Hepatic stellate cell (primary cell): Measurements from ENCODE around the gene HLA-DQA2.
A peak's percentile ranks its signal among the peaks of the same experiment; 100 is the strongest.
"Not testable (repeated sequence)": the region's sequence is repeated elsewhere in the genome, so short reads cannot be mapped to it uniquely, and the experiment has no call there.

Experiments used
- DNase-seq: peaks from one replicate; pipeline ENCODE4 v3.0.0; 2011; ENCODE audit warnings: low spot score

HLA-DQA2 gene

DNA sequence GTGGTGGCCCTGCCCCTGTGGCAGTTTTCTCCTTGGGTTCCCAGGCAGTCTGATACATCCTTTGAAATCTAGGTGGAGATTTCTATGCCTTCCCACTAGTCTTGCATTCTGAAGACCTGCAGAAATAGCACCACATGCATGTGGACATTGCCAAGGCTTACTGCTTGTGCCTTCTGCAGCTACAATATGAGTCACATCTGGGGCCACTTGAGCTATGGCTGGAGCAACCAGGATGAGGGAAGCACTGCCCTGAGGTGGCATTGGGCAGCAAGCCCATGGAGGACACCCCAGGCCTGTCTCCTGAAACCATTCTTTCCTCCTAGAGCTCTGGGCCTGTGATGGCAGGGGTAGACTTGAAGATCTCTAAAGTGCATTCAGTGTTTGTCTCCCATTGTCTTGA, 37.8 kb downstream of the HLA-DQA2 start:
- no peak for DNase-seq

DNA sequence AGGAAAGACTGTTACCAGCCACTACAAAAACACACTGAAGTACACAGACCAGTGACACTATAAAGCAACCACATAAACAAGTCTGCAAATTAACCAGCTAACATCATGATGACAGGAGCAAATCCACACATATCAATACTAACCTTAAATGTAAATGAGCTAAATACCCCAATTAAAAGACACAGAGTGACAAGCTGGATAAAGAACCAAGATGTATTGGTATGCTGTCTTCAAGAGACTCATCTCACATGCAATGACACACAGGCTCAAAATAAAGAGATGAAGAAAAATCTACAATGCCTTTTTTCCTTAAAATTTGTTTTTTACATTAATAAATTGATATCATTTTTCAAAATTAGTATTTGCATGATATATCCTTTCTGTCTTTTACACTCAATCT, 41.7 kb downstream of the HLA-DQA2 start:
- DNase-seq = not testable (repeated sequence)

DNA sequence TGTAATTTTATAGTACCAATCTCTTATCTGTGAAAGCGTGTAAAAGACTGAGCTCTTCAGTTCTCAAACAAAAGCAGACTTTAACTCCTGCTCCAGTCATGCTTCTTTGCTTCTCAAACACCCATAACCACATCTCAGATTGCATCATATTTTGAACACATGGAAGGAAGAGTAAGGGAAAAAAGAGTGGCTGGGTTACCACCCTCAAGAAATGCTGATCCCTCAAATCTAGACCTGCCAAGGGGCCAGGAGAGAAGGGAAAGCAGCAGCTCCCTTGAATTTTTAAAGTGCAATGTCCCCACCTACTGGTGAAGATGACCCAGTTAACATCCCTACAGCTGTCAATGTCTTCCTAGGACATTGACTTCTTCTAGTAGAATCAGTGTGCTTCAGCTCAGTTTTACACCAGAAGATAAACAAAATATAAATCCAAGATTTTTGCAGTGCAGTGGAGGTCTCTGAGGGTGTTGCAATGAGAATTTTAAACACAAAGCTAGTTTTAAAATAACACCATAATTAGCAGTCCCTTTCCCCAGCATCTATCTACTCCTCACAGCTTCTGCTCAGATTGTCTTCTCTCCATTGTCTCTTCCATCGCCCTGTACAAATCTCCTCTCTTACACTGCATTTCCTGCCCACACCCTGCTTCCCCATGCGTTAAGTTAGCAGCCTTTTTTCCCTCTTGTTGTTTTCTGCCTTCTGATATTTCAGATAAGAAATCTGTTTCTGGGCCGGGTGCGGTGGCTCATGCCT, 44.8 kb downstream of the HLA-DQA2 start:
- DNase-seq = peak; percentile 9

DNA sequence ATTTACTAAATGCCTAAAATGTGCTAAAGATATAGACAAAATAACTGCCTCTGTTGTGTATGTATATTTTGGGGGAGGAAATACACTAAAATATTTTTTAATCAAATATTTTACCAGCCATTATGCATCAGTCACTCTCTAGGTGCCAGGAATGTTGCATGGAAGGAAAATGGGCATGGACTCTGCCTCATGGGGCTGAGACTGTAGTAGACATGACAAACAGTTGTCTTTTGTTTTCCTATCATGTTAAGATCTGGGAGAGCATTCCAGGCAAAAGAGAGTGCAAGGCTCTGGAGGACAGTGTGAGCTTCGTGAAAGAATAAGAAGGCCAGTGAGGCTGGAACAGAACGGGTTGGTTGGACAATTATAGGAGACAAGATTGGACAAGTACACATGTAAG, 49.1 kb downstream of the HLA-DQA2 start:
- no peak for DNase-seq

DNA sequence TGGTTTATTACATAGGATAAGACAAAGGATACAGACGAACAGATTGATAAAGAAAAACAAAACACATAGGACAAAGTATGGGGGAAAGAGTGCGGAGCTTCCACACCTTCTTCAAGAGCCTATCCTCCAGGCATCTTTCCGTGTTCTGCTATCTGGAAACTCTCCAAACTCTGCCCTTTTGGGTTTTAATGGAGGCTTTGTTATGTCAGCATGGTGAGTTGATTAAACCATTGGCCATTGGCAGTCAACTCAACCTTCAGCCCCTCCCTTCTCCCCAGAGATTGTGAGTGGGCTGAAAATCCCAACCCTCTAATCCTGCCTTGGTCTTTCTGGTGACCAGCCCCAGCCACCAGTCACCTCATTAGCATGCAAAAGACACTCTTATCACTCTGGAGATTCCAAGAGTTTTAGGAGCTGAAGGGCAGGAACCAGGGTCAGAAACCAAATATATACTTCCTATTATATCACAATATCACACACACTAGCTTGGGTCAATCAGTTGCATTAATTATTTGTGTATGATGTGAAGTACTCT, 51.8 kb downstream of the HLA-DQA2 start:
- no peak for DNase-seq

DNA sequence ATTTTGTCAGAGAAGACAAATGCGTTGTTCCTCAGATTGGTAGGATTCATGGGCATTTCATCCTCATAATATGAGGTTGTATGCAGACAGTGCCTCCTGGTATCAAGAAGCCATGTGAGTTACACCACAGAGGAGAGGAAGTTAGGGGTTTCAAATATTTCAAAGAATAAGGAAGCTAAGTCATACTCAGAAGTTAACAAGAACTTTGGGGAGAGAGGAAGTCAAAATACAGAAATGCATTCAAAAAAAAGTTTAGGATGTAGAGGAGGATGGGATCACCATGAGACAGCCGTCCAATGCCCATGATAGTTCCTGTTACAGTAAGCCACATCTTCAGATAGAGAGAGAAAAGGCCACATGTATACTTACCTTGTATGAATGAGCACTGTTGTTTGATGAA, 53.3 kb downstream of the HLA-DQA2 start:
- no peak for DNase-seq
